Ishikawa (cell line): ENCODE results near the gene STAB1.

Experiments used
- CEBPB ChIP-seq: IDR thresholded peaks from 2 replicates; pipeline ENCODE4 v1.6.1; 2012
- CREB1 ChIP-seq: IDR thresholded peaks from 2 replicates; pipeline ENCODE4 v1.6.1; 2012; ENCODE audit warnings: low read depth
- EGR1 ChIP-seq: IDR thresholded peaks from 2 replicates; pipeline ENCODE4 v1.6.1; 2012
- EP300 ChIP-seq: IDR thresholded peaks from 2 replicates; pipeline ENCODE4 v1.6.1; 2012; ENCODE audit warnings: borderline replicate concordance
- FOXM1 ChIP-seq: IDR thresholded peaks from 2 replicates; pipeline ENCODE4 v1.6.1; 2012; ENCODE audit warnings: low read depth, borderline replicate concordance
- NFIC ChIP-seq: IDR thresholded peaks from 2 replicates; pipeline ENCODE4 v1.6.1; 2012
- RAD21 ChIP-seq: IDR thresholded peaks from 2 replicates; pipeline ENCODE4 v1.6.1; 2012; ENCODE audit warnings: low read depth
- TAF1 ChIP-seq: IDR thresholded peaks from 2 replicates; pipeline ENCODE4 v1.6.1; 2012; ENCODE audit warnings: low read depth, mild to moderate bottlenecking
- TCF12 ChIP-seq: IDR thresholded peaks from 2 replicates; pipeline ENCODE4 v1.6.1; 2012; ENCODE audit warnings: low read depth
- TEAD4 ChIP-seq: IDR thresholded peaks from 2 replicates; pipeline ENCODE4 v1.6.1; 2012
- YY1 ChIP-seq: IDR thresholded peaks from 2 replicates; pipeline ENCODE4 v1.6.1; 2012; ENCODE audit warnings: low read depth
- ZBTB7A ChIP-seq: IDR thresholded peaks from 2 replicates; pipeline ENCODE4 v1.6.1; 2012; ENCODE audit warnings: low read depth
- TF ChIP-seq, protein P1 (sequence below): IDR thresholded peaks from 2 replicates; pipeline ENCODE4 v1.6.1; 2012; ENCODE audit warnings: low read depth, mild to moderate bottlenecking
- TF ChIP-seq, protein P2 (sequence below): IDR thresholded peaks from 2 replicates; pipeline ENCODE4 v1.6.1; 2012
- TF ChIP-seq, protein P3 (sequence below): IDR thresholded peaks from 2 replicates; pipeline ENCODE4 v1.6.1; 2012

STAB1 gene

DNA sequence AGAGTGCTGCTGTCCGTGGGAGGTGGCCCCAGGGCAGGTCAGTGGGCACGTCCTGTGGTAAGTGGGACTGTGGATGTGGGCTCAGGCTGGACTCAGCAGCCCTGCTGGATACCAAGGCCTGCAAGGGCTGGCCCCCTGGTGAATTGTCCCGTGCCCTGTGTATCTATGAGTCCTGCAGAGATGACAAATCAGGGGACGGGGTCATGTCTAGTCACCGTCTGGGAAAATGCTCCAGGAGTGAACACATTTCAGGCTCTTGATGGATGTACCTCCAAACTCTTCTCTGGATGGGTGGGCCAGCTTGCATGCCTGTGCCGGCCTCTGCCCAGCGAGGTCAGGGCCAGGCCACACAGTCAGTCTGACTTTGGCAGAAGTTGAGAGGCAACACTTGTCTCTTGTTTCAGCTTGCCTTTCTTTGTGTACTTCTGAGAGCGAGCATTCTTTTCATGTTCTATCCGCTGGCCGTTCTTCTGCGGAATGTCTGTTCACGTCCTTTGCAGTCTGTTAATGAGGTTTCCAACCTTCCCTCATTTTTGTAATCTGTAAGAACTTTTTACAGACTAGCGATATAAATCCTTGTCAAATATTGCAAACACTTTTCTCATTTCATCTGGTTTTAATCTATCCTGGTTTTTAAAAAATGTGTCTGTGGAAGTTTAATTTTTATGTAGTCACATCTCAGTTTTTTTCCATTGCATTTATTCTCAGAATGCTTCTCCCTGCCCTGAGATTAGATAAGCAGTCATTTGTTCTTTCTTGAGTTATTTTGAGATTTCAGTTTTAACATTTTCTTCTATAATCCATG lies 11.4 kb upstream of the STAB1 start:
- TF ChIP-seq FOXM1 (no peak), TAF1 (no peak), TCF12 (no peak), EP300 (no peak), YY1 (no peak), RAD21 (no peak), NFIC (no peak), CREB1 (no peak), TEAD4 (no peak), EGR1 (no peak), CEBPB (no peak), ZBTB7A (no peak)
- TF ChIP-seq, protein P1, sequence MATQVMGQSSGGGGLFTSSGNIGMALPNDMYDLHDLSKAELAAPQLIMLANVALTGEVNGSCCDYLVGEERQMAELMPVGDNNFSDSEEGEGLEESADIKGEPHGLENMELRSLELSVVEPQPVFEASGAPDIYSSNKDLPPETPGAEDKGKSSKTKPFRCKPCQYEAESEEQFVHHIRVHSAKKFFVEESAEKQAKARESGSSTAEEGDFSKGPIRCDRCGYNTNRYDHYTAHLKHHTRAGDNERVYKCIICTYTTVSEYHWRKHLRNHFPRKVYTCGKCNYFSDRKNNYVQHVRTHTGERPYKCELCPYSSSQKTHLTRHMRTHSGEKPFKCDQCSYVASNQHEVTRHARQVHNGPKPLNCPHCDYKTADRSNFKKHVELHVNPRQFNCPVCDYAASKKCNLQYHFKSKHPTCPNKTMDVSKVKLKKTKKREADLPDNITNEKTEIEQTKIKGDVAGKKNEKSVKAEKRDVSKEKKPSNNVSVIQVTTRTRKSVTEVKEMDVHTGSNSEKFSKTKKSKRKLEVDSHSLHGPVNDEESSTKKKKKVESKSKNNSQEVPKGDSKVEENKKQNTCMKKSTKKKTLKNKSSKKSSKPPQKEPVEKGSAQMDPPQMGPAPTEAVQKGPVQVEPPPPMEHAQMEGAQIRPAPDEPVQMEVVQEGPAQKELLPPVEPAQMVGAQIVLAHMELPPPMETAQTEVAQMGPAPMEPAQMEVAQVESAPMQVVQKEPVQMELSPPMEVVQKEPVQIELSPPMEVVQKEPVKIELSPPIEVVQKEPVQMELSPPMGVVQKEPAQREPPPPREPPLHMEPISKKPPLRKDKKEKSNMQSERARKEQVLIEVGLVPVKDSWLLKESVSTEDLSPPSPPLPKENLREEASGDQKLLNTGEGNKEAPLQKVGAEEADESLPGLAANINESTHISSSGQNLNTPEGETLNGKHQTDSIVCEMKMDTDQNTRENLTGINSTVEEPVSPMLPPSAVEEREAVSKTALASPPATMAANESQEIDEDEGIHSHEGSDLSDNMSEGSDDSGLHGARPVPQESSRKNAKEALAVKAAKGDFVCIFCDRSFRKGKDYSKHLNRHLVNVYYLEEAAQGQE: no peak
- TF ChIP-seq, protein P2, sequence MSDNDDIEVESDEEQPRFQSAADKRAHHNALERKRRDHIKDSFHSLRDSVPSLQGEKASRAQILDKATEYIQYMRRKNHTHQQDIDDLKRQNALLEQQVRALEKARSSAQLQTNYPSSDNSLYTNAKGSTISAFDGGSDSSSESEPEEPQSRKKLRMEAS: no peak
- TF ChIP-seq, protein P3, sequence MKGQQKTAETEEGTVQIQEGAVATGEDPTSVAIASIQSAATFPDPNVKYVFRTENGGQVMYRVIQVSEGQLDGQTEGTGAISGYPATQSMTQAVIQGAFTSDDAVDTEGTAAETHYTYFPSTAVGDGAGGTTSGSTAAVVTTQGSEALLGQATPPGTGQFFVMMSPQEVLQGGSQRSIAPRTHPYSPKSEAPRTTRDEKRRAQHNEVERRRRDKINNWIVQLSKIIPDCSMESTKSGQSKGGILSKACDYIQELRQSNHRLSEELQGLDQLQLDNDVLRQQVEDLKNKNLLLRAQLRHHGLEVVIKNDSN: no peak

DNA sequence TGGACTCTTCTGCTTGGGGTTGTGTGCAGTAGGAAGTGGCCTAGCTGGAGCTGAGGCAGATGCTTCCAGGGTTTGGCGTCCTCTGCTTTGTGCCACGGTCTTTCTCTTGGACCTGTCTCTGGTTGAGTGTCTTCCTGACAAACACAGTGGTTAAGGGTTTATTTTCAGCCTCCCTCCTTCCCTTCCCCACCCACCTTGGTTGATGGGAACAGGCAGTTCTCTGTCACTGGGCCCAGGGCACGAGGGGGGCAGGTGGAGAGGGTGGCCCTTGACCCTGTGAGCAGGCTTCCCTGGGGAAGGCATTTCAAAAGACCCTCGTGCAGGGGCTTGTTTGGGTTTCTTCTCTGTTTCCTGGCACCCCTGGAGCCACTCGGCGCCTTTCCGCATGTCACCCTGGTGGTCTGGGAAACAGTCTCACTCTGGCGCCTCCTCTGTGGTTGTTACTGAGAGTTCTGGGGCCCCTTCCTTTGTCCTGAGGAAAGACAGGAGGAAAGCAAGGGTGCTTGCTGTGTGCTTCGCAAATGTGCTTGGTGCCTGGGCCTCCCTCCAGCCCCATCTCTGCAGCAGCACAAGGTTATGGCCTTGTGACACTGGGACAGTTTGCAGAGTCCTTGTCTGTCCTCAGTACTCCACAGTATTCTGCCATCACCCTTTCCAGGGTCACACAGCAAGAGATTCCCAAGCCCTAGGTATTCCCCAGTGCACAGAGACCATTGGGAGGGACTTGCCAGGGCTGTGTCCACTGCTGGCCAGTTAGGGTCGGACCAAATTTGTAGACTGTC lies 10.3 kb upstream of the STAB1 start:
- no peak for TF ChIP-seq RAD21

DNA sequence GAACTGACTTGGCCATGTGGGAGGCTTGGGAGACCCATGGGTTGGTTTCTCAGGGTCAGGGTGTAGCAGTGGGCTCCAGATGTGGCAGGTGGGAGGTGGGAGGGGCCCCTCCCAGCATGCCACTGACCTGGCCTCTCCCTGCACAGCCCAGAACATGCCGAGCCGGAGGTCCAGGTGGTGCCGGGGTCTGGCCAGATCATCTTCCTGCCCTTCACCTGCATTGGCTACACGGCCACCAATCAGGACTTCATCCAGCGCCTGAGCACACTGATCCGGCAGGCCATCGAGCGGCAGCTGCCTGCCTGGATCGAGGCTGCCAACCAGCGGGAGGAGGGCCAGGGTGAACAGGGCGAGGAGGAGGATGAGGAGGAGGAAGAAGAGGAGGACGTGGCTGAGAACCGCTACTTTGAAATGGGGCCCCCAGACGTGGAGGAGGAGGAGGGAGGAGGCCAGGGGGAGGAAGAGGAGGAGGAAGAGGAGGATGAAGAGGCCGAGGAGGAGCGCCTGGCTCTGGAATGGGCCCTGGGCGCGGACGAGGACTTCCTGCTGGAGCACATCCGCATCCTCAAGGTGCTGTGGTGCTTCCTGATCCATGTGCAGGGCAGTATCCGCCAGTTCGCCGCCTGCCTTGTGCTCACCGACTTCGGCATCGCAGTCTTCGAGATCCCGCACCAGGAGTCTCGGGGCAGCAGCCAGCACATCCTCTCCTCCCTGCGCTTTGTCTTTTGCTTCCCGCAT lies 7.9 kb upstream of the STAB1 start:
- TF ChIP-seq ZBTB7A: no peak
- no peak for TF ChIP-seq CREB1
- TF ChIP-seq, protein P3: no peak
- no peak for TF ChIP-seq RAD21
- TF ChIP-seq, protein P2: no peak
- no peak for TF ChIP-seq EP300
- TF ChIP-seq EGR1: no peak
- TF ChIP-seq TCF12: no peak

DNA sequence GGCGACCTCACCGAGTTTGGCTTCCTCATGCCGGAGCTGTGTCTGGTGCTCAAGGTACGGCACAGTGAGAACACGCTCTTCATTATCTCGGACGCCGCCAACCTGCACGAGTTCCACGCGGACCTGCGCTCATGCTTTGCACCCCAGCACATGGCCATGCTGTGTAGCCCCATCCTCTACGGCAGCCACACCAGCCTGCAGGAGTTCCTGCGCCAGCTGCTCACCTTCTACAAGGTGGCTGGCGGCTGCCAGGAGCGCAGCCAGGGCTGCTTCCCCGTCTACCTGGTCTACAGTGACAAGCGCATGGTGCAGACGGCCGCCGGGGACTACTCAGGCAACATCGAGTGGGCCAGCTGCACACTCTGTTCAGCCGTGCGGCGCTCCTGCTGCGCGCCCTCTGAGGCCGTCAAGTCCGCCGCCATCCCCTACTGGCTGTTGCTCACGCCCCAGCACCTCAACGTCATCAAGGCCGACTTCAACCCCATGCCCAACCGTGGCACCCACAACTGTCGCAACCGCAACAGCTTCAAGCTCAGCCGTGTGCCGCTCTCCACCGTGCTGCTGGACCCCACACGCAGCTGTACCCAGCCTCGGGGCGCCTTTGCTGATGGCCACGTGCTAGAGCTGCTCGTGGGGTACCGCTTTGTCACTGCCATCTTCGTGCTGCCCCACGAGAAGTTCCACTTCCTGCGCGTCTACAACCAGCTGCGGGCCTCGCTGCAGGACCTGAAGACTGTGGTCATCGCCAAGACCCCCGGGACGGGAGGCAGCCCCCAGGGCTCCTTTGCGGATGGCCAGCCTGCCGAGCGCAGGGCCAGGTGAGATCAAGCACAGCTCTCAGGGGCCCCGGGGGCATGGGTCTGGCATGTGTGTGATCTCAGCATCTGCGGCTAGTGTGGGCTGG lies 7.1 kb upstream of the STAB1 start:
- TF ChIP-seq YY1 (no peak), EP300 (no peak), TCF12 (no peak), NFIC (no peak), EGR1 (no peak), ZBTB7A (no peak), CREB1 (no peak), CEBPB (no peak), FOXM1 (no peak)
- TF ChIP-seq, protein P3: no peak
- TF ChIP-seq, protein P1: no peak
- TF ChIP-seq, protein P2: no peak
